Ovary (tissue), 3 donors: ENCODE data around the gene GRIA4.

Experiments used
- POLR2A ChIP-seq: fragments of 450-650 bp; IDR thresholded peaks from one replicate; pipeline ENCODE4 v1.6.1; 2017; ENCODE audit warnings: antibody characterized with exemption, mild to moderate bottlenecking, moderate library complexity
- TF ChIP-seq, protein P1 (sequence below), 3 donors: fragments of 450-650 bp in 2 of 3; fragments of 200-600 bp in 1 of 3; IDR thresholded peaks; one replicate each; pipeline versions ENCODE4 v1.5.1 to v1.8.0; 2016 to 2022; ENCODE audit warnings: antibody characterized with exemption in 3 of 3, mild to moderate bottlenecking in 1 of 3
- donor health status: DM: no; HTN: no; CAD: no.

DNA sequence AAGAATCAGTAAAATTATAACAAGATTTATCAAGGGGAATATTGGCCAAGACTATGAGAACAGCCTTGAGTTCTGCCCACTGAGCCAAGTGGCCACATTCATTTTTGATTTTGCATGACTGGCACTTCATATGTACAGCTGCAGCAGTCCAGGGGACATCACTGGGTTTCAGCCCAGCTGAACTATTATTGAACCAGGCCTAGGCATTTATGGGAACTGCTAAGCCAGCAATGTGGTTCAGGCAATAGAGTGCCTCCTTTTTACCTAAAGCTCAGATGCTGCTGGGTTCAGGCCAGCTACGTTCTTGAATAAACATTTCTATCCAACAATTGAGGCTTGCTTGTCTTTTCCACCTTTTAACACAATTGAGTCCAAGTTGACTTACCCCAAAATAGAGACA lies 215.3 kb downstream of the GRIA4 start:
- TF ChIP-seq, protein P1, sequence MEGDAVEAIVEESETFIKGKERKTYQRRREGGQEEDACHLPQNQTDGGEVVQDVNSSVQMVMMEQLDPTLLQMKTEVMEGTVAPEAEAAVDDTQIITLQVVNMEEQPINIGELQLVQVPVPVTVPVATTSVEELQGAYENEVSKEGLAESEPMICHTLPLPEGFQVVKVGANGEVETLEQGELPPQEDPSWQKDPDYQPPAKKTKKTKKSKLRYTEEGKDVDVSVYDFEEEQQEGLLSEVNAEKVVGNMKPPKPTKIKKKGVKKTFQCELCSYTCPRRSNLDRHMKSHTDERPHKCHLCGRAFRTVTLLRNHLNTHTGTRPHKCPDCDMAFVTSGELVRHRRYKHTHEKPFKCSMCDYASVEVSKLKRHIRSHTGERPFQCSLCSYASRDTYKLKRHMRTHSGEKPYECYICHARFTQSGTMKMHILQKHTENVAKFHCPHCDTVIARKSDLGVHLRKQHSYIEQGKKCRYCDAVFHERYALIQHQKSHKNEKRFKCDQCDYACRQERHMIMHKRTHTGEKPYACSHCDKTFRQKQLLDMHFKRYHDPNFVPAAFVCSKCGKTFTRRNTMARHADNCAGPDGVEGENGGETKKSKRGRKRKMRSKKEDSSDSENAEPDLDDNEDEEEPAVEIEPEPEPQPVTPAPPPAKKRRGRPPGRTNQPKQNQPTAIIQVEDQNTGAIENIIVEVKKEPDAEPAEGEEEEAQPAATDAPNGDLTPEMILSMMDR (IDR thresholded peaks at IDR 0.05), result no peak
- TF ChIP-seq POLR2A, result no peak
